GM23338 (cell line): Measurements from ENCODE around the gene FRY.

Experiments
- CREB1 ChIP-seq: fragments of 250-450 bp; sonication (Bioruptor Pico); IDR thresholded peaks from 2 replicates; pipeline ENCODE4 v1.5.0; 2020; ENCODE audit warnings: low read depth, mild to moderate bottlenecking, moderate library complexity
- EZH2 ChIP-seq: fragments of 200-600 bp; sonication (generic); IDR thresholded peaks from one replicate; pipeline ENCODE4 v1.8.0; 2017; ENCODE audit warnings: antibody characterized with exemption, mild to moderate bottlenecking, low read depth; ENCODE audit not compliant: unreplicated experiment
- EZH2phosphoT487 ChIP-seq: fragments of 200-600 bp; sonication (generic); IDR thresholded peaks from one replicate; pipeline ENCODE4 v1.8.1; 2018; ENCODE audit warnings: antibody characterized with exemption; ENCODE audit not compliant: unreplicated experiment
- JUNB ChIP-seq: IDR thresholded peaks from one replicate; pipeline ENCODE4 v1.6.1; 2016; ENCODE audit warnings: antibody characterized with exemption; ENCODE audit not compliant: unreplicated experiment
- NANOG ChIP-seq: IDR thresholded peaks from 2 replicates; pipeline ENCODE4 v1.6.1; 2016; ENCODE audit warnings: antibody characterized with exemption, borderline replicate concordance
- POLR2AphosphoS5 ChIP-seq: IDR thresholded peaks from 2 replicates; pipeline ENCODE4 v1.6.1; 2016; ENCODE audit warnings: antibody characterized with exemption, low read depth
- ZNF331 ChIP-seq: fragments of 250-450 bp; sonication (Bioruptor Pico); IDR thresholded peaks from 2 replicates; pipeline ENCODE4 v1.5.0; 2020; ENCODE audit warnings: low read depth, mild to moderate bottlenecking, moderate library complexity
- TF ChIP-seq, protein P1 (sequence below), 2 experiments: fragments of 200-600 bp in 1 of 2; sonication (generic) in 1 of 2; conservative IDR thresholded peaks; 2 replicates each; pipeline versions ENCODE4 v1.5.1 to v1.6.1; 2016 to 2017; ENCODE audit warnings: antibody characterized with exemption in 2 of 2, low read depth in 2 of 2, mild to moderate bottlenecking in 2 of 2, moderate library complexity in 1 of 2
- TF ChIP-seq, protein P2 (sequence below): IDR thresholded peaks from one replicate; pipeline ENCODE4 v1.6.1; 2018; ENCODE audit warnings: antibody characterized with exemption; ENCODE audit not compliant: unreplicated experiment
- TF ChIP-seq, protein P3 (sequence below): IDR thresholded peaks from 2 replicates; pipeline ENCODE4 v1.6.1; 2016; ENCODE audit warnings: antibody characterized with exemption
- TF ChIP-seq, protein P4 (sequence below): fragments of 250-450 bp; sonication (Bioruptor Pico); IDR thresholded peaks from 2 replicates; pipeline ENCODE4 v1.5.0; 2020; ENCODE audit warnings: mild to moderate bottlenecking, moderate library complexity

DNA sequence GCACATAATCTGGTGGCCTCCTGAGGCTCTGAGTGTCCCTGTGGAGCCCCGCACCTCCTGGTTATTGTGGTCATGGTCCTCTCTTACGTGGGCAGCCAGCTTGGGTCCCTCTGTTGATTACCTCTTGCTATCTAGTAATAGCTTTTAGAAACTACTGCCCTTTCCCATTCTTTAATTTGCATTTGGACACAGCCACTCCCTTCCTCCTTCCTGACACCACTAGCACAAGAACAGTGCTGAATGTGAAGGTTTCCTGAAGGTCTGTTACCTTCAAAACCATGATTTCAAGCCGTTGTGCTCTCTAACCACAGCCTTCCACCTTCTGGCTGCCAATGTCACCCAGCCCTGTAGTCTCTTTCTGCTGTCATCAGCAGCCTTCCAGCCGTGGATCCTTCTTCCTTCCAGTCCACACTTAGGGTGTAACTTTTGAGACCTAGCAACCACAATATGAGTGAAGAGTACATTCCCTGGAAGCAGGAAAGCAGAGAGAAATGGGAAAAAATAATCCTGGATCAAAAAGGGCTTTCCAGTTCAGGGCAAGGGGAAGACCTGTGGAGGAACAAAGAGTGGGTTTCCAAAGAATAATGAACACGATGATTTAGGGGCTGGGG, 130.9 kb downstream of the FRY start:
- TF ChIP-seq, protein P1, sequence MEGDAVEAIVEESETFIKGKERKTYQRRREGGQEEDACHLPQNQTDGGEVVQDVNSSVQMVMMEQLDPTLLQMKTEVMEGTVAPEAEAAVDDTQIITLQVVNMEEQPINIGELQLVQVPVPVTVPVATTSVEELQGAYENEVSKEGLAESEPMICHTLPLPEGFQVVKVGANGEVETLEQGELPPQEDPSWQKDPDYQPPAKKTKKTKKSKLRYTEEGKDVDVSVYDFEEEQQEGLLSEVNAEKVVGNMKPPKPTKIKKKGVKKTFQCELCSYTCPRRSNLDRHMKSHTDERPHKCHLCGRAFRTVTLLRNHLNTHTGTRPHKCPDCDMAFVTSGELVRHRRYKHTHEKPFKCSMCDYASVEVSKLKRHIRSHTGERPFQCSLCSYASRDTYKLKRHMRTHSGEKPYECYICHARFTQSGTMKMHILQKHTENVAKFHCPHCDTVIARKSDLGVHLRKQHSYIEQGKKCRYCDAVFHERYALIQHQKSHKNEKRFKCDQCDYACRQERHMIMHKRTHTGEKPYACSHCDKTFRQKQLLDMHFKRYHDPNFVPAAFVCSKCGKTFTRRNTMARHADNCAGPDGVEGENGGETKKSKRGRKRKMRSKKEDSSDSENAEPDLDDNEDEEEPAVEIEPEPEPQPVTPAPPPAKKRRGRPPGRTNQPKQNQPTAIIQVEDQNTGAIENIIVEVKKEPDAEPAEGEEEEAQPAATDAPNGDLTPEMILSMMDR (conservative IDR thresholded peaks at IDR 0.05; ENCODE audit: low read depth in 2 of 2): no peak
- TF ChIP-seq NANOG: no peak
- no peak for TF ChIP-seq EZH2phosphoT487
- TF ChIP-seq JUNB: no peak
- no peak for TF ChIP-seq EZH2
- TF ChIP-seq CREB1: no peak
- TF ChIP-seq ZNF331 (CRISPR knock-in tag): no peak
- TF ChIP-seq, protein P2, sequence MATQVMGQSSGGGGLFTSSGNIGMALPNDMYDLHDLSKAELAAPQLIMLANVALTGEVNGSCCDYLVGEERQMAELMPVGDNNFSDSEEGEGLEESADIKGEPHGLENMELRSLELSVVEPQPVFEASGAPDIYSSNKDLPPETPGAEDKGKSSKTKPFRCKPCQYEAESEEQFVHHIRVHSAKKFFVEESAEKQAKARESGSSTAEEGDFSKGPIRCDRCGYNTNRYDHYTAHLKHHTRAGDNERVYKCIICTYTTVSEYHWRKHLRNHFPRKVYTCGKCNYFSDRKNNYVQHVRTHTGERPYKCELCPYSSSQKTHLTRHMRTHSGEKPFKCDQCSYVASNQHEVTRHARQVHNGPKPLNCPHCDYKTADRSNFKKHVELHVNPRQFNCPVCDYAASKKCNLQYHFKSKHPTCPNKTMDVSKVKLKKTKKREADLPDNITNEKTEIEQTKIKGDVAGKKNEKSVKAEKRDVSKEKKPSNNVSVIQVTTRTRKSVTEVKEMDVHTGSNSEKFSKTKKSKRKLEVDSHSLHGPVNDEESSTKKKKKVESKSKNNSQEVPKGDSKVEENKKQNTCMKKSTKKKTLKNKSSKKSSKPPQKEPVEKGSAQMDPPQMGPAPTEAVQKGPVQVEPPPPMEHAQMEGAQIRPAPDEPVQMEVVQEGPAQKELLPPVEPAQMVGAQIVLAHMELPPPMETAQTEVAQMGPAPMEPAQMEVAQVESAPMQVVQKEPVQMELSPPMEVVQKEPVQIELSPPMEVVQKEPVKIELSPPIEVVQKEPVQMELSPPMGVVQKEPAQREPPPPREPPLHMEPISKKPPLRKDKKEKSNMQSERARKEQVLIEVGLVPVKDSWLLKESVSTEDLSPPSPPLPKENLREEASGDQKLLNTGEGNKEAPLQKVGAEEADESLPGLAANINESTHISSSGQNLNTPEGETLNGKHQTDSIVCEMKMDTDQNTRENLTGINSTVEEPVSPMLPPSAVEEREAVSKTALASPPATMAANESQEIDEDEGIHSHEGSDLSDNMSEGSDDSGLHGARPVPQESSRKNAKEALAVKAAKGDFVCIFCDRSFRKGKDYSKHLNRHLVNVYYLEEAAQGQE: no peak
- no peak for TF ChIP-seq POLR2AphosphoS5
- TF ChIP-seq, protein P3, sequence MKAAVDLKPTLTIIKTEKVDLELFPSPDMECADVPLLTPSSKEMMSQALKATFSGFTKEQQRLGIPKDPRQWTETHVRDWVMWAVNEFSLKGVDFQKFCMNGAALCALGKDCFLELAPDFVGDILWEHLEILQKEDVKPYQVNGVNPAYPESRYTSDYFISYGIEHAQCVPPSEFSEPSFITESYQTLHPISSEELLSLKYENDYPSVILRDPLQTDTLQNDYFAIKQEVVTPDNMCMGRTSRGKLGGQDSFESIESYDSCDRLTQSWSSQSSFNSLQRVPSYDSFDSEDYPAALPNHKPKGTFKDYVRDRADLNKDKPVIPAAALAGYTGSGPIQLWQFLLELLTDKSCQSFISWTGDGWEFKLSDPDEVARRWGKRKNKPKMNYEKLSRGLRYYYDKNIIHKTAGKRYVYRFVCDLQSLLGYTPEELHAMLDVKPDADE: no peak
- TF ChIP-seq, protein P4, sequence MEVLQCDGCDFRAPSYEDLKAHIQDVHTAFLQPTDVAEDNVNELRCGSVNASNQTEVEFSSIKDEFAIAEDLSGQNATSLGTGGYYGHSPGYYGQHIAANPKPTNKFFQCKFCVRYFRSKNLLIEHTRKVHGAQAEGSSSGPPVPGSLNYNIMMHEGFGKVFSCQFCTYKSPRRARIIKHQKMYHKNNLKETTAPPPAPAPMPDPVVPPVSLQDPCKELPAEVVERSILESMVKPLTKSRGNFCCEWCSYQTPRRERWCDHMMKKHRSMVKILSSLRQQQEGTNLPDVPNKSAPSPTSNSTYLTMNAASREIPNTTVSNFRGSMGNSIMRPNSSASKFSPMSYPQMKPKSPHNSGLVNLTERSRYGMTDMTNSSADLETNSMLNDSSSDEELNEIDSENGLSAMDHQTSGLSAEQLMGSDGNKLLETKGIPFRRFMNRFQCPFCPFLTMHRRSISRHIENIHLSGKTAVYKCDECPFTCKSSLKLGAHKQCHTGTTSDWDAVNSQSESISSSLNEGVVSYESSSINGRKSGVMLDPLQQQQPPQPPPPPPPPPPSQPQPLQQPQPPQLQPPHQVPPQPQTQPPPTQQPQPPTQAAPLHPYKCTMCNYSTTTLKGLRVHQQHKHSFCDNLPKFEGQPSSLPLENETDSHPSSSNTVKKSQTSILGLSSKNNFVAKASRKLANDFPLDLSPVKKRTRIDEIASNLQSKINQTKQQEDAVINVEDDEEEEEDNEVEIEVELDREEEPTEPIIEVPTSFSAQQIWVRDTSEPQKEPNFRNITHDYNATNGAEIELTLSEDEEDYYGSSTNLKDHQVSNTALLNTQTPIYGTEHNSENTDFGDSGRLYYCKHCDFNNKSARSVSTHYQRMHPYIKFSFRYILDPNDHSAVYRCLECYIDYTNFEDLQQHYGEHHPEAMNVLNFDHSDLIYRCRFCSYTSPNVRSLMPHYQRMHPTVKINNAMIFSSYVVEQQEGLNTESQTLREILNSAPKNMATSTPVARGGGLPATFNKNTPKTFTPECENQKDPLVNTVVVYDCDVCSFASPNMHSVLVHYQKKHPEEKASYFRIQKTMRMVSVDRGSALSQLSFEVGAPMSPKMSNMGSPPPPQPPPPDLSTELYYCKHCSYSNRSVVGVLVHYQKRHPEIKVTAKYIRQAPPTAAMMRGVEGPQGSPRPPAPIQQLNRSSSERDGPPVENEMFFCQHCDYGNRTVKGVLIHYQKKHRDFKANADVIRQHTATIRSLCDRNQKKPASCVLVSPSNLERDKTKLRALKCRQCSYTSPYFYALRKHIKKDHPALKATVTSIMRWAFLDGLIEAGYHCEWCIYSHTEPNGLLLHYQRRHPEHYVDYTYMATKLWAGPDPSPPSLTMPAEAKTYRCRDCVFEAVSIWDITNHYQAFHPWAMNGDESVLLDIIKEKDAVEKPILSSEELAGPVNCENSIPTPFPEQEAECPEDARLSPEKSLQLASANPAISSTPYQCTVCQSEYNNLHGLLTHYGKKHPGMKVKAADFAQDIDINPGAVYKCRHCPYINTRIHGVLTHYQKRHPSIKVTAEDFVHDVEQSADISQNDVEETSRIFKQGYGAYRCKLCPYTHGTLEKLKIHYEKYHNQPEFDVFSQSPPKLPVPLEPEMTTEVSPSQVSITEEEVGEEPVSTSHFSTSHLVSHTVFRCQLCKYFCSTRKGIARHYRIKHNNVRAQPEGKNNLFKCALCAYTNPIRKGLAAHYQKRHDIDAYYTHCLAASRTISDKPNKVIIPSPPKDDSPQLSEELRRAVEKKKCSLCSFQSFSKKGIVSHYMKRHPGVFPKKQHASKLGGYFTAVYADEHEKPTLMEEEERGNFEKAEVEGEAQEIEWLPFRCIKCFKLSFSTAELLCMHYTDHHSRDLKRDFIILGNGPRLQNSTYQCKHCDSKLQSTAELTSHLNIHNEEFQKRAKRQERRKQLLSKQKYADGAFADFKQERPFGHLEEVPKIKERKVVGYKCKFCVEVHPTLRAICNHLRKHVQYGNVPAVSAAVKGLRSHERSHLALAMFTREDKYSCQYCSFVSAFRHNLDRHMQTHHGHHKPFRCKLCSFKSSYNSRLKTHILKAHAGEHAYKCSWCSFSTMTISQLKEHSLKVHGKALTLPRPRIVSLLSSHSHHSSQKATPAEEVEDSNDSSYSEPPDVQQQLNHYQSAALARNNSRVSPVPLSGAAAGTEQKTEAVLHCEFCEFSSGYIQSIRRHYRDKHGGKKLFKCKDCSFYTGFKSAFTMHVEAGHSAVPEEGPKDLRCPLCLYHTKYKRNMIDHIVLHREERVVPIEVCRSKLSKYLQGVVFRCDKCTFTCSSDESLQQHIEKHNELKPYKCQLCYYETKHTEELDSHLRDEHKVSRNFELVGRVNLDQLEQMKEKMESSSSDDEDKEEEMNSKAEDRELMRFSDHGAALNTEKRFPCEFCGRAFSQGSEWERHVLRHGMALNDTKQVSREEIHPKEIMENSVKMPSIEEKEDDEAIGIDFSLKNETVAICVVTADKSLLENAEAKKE (CRISPR knock-in tag): no peak
